HG02763 (cell line): Measurements from ENCODE around the gene OLFML3.

Experiments
- ATAC-seq: cut with Tn5 transposase; IDR thresholded peaks from one replicate; pipeline ENCODE4 v1.9.1; 2021; ENCODE audit warnings: mild to moderate bottlenecking, moderate library complexity; ENCODE audit not compliant: unreplicated experiment

The OLFML3 gene, protein sequence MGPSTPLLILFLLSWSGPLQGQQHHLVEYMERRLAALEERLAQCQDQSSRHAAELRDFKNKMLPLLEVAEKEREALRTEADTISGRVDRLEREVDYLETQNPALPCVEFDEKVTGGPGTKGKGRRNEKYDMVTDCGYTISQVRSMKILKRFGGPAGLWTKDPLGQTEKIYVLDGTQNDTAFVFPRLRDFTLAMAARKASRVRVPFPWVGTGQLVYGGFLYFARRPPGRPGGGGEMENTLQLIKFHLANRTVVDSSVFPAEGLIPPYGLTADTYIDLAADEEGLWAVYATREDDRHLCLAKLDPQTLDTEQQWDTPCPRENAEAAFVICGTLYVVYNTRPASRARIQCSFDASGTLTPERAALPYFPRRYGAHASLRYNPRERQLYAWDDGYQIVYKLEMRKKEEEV

DNA sequence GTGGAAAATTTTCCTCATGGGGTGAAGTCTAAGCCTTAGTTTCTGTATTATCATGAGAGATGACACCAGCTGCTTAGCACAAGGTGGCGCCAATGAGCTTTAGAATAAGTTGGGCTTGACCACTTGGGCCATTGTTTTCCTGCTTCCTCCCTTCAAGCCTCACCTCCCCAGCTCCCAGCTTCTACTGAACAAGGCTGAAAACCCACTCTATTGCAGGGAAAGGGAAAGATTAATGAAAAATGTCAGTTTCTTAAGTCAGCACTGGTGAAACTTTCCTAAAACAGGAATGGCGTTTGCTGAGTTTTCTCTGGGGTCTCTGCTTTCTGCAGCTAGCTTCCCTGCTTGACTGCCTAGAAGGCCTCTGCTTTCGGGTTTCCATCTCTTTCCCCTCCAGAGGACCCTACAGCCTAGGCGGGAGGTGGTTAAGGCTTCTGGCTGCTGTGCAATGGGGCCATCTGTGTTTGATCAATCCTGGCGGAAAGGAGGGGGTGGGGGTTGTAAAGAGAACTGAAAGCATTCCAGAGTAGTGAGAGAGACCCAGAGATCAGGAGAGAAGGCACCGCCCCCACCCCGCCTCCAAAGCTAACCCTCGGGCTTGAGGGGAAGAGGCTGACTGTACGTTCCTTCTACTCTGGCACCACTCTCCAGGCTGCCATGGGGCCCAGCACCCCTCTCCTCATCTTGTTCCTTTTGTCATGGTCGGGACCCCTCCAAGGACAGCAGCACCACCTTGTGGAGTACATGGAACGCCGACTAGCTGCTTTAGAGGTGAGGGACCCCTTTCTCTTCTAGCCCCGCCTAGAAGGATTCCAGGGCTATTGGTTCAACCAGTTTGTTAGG, at the start of gene OLFML3:
OLFML3 (plus strand) TSS at position 612 of the 840 bp plus-strand sequence; CDS start at position 655, 43 bp downstream.
- ATAC-seq, result no peak

DNA sequence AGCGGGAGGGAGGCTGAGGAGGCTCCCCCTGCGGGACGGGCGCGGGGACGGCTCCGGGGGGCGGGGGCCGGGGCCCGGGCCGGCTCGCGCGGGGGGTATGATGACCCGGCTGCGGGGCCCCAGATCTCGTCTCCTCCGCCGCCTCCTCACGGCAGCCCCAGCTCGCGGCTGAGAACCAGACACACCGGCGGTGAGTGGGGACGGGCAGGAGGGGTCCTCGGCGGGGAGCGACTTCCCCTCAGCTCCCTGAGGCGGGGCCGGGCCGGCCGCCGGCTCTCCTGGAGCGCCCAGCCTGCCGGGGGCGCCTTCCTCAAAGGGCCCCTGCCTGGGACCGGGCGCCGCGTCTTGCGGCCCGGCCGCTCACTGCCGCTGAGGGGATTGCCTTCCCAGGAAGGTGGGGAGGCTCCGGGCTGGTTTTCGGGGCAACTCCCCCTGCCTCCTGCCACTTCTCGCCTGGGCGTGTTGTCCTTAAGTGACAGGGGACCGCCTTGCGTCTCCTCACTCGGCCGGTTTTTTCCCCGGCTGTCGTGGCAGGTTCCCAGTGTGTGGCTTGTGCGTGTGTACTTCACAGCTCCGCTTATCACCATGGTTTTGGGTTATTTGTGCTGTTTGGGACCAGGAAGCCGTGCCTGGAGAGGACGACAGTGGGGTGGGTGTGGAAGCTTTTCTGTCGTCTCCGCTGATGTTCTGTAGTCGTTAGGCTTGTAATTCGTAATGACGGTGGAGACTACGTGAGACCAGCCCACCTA, 49.4 kb upstream of the OLFML3 start:
- peak; percentile 31 for ATAC-seq

DNA sequence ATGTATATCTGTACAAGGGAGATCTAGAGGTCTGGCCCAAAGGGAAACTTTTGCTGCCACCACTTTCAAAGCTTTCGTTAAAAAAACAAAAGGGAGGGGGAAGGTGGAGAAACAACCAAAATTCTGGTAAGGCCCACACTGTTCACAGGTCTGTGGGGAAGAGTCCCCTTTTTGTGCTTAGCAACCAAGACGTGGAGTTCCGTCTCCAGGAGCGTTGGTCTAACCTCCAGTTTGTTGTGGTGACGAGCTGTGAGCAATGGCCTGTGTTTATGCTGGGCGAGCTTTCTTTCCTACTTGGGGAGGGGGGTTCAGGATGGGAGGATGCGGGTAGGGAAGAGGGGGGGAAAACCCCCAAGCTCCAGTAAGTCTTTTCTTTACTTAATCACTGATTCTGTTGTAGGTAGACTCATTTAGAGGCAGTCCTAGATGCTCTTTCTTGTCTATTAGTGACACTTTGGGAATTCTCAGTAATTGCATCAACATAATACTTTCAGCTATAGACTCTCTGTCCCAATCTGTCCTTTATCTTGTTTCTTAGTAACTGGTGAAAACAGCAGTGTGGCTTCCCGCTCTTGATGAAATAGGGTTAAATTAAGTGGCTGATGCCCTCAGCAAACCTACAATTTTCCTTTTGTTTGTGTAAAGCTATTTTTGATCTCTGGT, 48.6 kb upstream of the OLFML3 start:
- ATAC-seq, result peak; percentile 12

DNA sequence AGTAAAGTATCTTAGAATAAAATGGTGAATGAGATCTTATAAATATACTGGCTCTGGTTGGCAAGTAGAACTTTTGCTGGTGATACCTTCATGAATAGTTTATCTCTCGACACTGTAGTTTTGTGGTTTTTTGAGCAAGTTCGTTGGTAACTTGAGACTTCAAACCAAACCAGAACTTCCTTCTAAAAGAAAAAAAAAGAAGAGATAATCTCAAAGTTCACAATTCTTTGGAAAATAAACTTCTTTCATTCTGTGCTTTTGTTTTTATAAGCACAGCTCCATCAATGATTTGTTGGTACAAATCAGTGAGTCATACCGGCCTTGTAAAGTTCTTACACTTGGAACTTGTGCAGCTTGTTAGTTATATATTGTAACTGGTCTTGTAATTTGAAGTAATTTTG, 47.8 kb upstream of the OLFML3 start:
- ATAC-seq, result no peak

DNA sequence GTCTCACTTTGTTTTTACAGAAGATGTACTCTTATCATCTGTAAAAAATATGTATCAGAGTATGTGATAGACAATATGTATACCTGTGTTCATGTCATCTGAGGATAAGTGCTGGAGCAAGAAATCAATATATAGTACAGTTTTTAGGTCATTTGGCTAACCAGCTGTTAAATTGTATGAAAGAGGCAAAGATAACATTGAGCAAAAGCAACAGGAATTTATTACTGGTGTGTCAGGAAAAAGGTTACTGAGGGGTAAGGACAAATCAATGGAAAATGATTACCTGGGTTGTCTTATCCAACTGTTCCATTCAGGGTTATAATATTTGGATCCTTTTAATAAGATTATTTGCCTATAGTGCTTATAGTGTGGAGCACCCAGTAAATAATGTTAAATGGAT, 45.3 kb upstream of the OLFML3 start:
- ATAC-seq, result no peak

DNA sequence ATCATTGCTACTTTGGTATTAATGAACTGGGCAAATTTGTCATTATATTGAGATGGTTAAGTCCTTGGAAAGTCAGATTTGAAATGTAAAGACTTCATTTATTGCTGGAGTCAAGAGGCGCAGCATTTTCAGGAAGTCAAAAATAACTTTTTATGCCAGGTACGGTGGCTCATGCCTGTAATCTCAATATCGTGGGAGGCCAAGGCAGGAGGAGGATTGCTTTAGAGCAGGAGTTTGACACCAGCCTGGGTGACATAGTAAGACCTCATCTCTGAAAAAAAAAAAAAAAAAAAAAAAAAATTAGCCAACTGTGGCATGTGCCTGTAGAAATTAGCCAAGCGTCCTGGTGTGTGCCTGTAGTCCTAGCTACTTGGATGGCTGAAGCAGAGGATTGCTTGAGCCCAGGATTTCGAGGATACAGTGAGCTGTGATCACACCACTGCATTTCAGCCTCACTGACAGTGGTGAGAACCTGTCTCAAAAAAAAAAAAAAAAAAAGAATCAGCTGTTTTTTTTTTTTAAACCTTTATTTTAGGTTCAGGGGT, 44.7 kb upstream of the OLFML3 start:
- no peak for ATAC-seq

DNA sequence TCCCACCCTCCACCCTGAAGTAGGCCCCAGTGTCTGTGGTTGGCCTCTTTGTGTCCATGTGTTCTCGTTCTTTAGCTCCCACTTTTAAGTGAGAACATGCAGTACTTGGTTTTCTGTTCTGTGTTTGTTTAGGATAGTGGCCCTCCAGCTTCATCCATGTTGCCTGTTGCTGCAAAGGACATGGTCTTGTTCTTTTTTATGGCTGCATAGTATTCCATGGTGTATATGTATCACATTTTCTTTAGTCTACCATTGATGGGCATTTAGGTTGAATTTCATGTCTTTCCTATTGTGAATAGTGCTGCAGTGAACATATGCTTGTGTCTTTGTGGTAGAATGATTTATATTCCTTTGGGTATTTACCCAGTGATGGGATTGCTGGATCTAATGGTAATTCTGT, 44.1 kb upstream of the OLFML3 start:
- no peak for ATAC-seq

DNA sequence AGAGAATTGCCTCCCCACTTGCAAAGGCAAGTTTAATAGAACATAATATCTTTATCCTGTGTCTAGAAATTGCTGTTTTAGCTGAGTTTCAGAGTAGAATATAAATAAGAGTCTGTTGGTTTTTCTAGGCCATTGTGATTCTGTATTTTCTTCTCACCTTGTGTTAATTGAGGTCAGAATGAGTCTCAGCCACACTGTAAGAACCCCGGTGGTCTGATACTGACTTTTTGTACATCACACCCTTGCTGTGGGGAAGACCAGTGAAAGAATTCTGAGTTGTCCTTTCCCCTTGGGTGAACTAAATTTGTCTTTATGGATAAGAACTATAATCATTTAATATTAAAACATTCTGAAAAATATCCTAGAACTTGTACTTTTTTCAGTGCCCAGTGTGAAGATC, 43.3 kb upstream of the OLFML3 start:
- no peak for ATAC-seq

DNA sequence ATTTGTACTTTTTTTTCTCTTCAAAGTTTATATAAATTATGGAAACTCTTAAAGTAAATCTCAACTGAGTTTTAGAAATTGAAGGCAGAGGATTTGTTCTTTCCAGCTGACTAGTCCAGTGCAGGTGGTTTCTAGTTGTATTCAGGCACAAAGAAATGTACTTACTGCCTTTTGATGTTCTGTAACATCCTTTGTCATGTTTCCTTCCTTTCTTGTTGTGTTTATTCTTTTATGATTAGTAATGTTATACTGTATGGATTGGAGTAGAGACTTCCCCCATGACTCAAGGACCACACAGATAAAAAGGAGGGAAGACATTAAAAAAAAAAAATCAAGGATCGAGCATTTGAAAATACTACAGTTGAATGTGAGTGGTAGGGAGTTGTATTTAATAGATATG, 42.1 kb upstream of the OLFML3 start:
- no peak for ATAC-seq

DNA sequence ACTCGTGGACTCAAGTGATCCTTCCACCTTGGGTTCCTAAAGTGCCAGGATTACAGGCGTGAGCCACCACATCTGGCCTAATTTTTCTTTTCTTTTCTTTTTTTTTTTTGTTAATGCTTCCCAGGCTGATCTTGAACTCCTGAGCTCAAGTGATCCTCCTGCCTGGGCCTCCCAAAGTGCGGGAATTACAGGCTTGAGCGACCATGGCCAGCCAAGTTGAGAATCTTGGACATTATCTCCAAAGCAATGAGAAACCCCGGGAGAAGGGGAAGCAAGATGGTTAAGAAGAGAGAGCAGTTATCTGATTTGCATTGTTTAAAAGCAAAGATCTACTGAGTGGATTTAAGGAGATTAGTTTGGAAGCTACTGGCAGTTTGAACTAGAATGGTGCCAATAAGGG, 41.1 kb upstream of the OLFML3 start:
- ATAC-seq, result no peak

DNA sequence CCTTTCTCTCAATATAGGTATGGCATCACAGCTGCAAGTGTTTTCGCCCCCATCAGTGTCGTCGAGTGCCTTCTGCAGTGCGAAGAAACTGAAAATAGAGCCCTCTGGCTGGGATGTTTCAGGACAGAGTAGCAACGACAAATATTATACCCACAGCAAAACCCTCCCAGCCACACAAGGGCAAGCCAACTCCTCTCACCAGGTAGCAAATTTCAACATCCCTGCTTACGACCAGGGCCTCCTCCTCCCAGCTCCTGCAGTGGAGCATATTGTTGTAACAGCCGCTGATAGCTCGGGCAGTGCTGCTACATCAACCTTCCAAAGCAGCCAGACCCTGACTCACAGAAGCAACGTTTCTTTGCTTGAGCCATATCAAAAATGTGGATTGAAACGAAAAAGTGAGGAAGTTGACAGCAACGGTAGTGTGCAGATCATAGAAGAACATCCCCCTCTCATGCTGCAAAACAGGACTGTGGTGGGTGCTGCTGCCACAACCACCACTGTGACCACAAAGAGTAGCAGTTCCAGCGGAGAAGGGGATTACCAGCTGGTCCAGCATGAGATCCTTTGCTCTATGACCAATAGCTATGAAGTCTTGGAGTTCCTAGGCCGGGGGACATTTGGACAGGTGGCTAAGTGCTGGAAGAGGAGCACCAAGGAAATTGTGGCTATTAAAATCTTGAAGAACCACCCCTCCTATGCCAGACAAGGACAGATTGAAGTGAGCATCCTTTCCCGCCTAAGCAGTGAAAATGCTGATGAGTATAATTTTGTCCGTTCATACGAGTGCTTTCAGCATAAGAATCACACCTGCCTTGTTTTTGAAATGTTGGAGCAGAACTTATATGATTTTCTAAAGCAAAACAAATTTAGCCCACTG, 38.7 kb upstream of the OLFML3 start:
- ATAC-seq, result peak; percentile 58

DNA sequence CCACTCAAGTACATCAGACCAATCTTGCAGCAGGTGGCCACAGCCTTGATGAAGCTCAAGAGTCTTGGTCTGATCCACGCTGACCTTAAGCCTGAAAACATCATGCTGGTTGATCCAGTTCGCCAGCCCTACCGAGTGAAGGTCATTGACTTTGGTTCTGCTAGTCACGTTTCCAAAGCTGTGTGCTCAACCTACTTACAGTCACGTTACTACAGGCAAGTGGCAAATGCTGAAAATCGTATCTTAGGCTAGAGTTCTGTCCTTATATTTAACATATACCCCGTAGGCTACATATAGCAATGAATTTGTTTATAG, 38.1 kb upstream of the OLFML3 start:
- ATAC-seq, result no peak

DNA sequence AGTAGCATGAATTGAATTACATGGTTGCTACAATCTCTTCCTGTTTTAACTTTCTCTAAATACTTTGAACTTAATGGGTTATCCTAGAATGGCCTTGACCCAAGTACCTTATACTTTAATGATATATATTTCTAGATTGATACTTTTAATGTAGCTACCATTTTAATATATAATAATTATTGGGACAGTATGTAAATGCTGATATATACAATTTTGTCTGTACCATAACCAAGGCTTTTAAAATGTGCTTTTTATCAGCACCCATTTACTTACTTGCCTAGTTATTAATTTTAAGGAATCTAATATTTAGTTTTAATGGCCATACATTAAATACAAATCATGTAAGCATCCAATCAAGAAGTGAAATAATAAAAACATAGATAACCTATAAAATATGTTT, 36.7 kb upstream of the OLFML3 start:
- no peak for ATAC-seq

DNA sequence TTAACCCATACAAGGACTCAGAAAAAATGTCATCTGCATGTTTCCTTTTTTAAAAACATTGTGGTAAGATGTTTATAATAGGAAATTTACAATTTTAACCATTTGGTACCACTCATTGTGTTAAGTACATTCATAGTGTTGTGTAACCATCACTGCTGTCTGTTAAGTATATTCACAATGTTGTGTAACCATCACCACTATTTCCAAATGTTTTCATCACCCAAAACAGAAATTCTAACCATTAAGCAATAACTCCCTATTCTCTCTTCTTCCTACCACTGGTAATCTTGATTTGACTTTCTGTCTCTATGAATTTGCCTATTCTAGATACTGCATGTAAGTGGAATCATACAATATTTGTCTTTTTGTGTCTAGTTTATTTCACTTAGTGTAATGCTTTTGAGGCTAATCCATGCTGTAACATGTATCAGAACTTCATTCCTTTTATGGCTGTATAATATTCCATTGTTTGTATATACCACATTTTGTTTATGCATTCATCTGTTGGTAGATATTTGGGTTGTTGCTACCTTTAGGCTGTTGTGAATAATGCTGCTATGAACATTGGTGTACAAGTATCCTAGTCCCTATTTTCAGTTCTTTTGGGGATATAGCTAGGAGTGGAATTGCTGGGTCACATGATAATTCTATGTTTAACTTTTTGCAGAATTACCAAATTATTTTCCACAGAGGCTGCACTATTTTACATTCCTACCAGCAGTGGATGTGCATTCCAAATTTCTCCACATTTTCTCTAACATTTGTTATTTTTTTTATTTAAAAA, 36.1 kb upstream of the OLFML3 start:
- ATAC-seq, result no peak

DNA sequence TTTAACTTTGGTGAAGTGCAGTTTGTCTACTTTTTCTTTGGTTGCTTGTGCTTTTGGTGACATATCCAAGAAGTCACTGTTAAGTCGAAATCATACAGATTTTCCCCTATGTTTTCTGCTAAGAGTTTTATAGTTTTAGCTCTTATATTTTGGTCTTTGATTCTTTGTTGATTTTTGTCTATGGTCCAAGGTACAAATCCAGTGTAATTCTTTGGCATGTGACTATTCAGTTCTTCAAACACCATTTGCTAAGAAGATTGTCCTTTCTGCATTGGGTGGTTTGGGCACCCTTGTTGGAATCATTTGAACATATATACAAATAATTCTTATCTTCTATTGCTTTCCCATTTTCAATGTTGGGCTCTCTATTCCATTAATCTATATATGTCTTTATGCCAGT, 33.9 kb upstream of the OLFML3 start:
- ATAC-seq, result no peak

DNA sequence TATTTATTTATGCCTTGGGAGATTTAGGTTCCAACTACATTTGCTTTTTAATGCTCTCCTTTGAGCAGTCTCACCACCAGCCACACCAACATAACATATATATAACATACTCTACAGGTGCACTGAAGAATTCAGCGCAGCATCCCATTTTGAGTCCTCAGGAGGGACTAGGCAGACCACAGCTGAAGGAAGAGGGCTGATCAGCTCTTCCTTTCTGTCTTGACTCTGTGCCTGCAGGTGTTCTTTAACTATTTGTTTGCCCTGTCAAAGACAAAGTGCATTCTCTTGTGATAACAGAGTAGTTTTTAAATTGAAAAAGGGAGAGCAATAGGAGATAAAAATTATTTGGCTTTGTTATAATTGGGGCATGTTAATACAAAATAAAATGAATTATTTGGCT, 33.2 kb upstream of the OLFML3 start:
- no peak for ATAC-seq

DNA sequence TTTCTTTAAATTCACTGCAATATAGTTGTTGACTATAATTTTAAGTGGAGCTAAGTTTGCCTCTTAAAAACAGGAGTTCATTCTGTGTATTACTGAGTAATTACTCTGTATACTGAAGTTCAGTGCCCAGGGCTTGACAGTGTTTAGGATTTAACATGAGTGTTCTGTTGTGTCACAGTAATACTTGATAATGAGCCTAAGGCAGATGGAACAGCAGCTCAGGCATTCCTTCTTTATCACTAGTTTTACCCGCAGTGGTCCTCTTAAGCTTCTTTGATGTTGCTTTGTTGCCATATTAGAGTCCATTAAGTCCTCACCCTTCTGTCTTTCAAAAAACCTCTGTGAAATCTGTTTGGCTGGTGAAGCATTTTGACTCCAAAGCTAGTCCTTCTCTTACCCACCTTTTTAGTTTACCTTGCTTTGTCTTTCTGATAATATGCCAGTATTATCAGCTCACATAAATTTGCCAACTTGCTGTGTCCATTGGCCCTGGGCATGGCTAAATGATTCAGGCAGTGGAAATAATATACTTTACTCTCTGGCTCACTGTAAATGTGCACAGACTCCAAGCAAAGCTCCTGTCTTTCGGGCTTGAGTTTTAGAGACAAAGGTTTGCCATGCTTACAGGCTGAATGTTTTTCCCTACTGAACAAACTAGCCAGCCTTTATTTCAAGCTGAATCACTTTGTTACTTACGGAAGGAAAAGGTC, 32.4 kb upstream of the OLFML3 start:
- no peak for ATAC-seq

DNA sequence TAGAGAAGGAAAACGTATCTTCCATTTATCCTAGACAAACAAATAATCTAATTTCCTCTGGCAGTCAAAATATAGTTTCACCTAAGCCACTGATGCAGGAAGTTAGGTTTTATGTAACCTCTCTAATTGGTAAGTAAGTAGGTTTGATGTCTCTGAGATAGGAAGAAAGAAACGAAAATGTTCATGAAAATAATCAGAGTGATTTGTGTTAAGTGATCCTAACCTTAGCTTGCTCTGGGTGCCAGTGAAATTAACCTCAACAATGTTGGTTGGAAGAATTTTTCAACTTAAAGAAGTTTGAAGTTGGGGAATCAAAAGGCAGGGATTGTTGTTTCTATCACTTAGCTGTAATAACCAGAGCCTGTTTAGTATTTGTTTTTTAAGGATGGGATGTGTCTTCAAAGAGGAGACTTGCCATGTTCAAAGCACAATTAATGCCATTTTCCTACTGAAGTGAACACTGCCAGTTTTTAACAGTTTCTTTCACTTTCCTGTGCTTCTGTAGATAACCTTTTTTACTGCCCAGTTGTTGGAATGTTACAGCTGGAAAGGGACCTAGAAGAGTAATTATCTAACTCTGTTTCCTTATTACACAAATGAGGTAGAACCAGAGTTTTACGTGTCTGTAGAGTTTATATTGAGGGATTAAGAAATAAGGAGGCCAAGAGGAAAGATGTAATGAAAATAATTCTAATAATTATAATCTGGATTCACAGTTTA, 31.7 kb upstream of the OLFML3 start:
- no peak for ATAC-seq
